Stimulated activated CD8-positive, alpha-beta memory T cell treated with anti-CD3 and anti-CD28 coated beads, Interleukin-12 subunit alpha, Interleukin-12 subunit beta, amount 100 ng/mL, for 1 hour (primary cell): ENCODE results near the gene SDHA.

Experiments
- DNase-seq: peaks from one replicate; pipeline ENCODE4 v3.0.0-alpha.2; 2020; ENCODE audit warnings: low read depth

Gene SDHA

DNA sequence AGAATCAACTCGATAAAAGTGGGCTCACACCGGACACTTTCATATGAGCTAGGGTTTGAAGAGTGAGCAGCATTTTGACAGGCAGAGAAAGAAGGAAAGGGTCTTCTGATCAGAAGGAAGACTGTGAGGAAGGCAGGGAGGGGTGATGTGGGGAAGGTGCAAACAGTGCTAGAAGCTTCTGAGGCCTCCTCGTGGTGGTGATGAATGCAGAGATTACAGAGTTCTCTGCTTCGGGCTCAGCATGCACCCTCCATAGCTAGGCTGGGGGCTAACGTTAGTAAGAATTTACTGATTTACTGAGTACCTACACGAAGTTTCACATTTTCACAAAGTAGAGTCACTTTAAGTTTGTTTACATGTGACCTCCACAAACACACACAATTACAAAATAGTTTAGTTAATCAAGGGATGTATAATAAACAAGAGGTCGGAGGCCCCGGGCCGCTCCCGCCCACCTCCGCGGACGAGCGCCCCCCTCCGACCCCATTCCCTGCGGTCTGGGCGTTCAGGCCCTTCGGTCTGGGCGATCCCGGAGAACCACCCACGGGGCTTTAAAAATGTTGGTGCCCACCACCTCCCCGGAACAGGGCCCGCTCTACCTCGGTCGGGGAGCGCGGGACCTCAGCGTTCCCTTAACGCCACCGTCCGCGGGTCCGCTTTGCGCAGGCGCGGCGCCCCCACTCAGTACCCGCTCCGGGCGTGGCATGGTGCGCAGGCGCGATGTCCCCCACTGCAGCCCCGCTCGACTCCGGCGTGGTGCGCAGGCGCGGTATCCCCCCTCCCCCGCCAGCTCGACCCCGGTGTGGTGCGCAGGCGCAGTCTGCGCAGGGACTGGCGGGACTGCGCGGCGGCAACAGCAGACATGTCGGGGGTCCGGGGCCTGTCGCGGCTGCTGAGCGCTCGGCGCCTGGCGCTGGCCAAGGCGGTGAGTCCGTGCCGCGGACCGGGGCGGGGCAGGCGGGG lies at the start of gene SDHA, which contains the start of gene CCDC127:
Gene SDHA, plus strand, starts transcription at position 827 of the 963 bp plus-strand sequence. Its CDS starts 36 bp downstream, at position 863.
Gene CCDC127, minus strand, starts transcription at position 660 of the 963 bp plus-strand sequence. CDS start 1,304 bp downstream, outside the sequence.
- DNase-seq = peak; percentile 98

DNA sequence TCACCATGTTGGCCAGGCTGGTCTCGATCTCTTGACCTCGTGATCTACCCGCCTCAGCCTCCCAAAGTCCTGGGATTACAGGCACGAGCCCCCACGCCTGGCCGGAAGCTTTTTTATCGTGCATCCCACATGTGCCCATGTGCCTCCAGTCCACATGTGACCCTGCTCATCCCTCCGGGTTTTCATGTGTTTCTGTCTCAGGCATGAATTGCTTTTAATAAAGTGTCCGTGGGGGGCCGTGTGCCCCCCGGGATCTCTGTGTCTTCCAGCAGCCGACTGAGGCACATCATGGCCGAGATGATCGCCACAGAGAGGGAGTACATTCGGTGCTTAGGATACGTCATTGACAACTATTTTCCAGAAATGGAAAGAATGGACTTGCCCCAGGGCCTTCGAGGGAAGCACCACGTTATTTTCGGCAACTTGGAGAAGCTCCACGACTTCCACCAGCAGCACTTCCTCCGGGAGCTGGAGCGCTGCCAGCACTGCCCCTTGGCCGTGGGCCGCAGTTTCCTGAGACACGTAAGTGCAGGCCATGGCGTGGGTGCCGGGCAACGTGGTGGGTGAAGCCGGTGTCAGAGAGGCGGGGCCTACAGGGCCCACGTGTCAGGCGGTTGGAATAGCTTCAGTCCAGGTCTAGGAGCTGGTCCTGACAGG lies 48.9 kb upstream of the SDHA start:
- no peak for DNase-seq

DNA sequence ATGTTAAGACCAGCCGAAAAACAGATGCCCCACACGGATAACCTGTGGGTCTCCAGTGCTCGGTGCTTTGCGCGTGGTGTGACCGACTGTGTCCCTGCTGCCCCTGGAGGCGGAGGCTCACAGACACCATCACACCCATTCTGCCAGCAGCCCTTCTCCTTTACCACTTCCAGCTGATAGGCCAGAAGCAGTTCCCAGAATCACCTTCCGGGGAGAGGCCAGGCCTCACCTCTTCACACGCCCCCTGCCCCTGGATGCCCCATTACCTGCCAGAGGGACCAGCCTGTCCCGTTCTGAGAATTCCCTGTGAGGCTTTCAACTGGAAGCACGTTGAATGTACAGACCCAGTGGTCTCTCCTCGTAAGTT lies 48.4 kb upstream of the SDHA start:
- no peak for DNase-seq

DNA sequence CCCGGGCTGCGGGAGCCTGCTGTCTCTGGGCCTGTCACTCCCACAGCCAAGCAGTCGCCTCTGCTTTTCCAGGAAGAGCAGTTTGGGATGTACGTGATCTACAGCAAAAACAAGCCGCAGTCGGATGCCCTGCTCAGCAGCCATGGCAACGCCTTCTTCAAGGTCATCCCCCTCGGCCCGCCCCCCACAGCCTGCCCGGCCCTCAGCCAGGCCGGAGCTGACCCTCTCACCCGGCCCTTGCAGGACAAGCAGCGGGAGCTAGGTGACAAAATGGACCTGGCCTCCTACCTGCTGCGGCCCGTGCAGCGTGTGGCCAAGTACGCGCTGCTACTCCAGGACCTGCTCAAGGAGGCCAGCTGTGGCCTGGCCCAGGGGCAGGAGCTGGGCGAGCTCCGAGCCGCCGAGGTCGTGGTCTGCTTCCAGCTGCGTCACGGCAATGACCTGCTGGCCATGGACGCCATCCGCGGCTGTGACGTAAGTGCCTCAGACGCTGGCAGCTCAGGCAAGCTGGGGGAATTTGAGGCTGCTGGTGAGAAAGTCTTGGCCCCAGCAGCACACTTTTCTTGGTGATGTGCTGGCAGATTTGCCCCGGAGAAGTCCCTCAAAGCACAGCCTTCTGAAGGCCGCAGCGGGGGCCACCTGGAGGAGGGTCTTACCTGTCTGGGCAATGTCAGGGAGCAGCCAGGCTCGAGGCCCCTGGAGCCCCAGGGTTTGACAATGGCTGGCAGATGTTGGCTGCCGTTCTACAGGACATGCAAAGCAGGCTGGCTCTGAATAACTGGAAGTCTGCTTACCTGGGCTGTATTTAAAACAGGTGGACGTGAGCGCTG lies 46.9 kb upstream of the SDHA start:
- no peak for DNase-seq

DNA sequence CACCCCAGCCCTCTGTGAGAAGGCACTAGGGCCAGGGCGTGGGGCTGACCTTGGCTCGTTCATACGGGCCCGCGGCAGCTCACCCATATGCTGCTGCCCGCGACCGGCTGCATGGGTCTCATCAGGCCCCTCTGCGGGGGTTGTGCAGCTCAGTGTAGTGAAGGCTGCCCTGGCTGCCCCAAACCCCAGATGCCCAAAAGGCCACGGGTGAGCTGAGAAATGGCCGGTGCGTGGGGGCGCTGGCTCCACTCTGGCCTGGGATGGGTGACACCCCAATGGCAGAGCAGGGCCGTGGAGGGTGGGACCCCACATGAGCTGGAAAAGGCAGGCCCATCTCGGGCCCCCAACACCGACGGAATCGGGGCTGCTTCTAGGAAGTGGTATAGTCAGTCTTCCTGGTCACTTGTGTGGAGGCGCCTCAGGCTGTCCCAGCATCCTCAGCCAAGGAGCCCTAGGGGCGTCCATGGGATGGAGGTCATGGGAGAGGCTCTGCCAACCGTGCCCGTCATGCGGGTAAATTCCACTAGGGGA lies 46.3 kb upstream of the SDHA start:
- no peak for DNase-seq

DNA sequence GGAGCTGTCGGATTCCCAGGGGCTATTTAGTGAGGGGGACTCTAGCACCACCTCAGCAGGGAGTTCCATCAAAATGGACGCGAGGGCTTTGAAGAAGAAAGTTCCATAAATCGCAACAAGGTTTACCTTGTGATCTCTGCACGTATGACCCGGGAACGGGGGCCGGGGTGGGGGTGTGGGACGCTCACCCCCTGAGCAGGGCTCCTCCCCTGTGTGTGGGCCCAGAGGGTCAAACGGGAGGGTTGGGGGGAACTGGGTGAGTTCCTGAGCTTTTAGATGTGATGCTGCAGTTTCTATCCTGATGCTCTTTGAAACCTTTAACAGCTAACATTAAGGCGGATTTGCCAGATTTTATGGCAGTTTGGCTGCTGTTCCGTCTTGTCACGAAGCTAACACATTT lies 45.7 kb upstream of the SDHA start:
- no peak for DNase-seq

DNA sequence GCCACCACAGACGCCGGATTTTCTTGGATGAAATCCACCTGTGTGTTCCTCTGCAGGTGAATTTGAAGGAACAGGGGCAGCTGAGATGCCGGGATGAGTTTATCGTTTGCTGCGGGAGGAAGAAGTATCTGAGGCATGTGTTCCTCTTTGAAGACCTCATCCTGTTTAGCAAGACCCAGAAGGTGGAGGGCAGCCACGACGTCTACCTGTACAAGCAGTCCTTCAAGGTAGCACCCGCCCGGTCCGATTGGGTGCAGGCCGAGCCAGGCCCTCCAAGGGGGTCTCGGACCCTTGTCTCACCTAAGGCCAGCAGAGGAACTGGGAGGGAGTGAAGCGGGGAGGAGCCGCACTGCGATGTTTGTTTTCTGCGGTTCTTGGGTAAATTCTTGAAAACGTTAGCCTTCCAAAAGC lies 45.3 kb upstream of the SDHA start:
- DNase-seq = no peak

DNA sequence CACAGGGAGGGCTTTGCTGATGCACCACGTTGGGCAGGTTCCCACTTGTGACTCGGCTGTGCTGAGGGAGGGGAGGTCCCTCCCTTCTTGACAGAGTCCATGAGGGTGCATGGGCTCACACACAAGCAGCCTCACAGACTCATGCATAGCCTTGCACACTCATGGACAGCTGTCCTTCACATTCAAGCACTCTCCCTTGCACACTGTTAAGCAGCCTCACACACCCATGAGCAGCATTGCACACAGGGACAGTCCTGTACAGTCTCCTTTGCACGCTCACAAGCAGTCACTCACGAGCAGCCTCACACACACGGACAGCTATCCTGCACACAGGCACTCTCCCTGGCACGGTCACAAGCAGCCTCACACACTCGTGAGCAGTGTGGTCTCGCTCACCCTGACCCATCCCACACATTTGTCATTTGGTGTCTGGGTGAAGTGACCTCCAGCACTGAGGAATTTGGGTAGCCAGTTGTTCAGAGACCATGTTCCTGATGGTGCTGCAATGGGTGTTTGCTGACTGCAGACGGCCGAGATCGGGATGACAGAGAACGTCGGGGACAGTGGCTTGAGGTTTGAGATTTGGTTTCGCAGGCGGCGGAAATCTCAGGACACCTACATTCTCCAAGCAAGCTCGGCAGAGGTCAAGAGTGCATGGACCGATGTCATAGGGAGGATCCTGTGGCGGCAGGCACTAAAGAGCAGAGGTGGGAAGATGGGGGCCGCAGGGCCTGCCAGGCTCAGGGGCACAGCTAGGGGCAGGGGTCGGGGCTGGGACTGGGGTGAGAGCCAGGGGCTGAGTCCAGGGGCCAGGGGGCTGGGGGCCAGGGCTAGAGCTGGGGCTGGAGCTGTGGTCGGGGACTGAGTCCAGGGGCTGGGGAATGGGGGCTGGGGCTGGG lies 44.5 kb upstream of the SDHA start:
- DNase-seq = no peak

DNA sequence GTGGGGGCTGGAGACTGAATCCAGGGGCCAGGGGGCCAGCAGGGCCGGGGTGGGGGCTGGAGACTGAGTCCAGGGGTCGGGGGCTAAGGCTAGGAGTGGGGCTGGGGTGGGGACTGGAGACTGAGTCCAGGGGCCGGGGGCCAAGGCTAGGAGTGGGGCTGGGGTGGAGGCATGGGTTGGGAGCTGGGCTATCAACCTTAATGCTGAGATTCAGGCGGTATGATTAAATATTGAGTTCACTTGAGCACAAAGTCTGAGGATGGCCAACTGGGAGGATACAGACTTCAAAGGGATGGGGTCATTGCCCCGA lies 43.9 kb upstream of the SDHA start:
- no peak for DNase-seq

DNA sequence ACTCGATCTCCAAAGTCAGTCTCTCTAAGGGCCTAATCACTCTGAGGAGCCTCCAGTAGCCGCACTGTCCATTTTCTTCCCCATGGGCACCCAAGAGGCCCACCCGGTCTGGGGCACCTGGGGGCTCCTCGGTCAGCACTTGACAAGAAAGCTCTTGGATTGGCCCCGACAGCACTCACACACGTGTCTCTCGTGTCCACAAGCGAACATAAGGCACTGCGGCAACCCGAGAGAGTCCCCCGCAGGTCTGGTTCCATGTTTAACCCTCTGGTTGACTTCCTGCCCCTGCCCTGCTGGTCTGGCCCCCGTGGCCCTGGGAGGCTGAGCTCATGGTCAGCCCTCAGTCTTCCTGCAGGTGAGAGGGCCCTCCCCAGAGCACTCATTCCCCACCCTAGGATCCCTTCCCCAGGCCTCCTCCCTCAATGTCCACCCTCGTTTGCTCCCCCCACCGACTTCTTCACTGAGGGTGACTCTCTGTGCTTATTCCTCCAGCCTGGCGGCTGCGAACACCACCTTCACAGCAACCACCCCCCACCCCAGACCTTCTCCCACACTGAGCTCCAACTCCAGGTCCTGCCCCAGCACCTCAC lies 43.1 kb upstream of the SDHA start:
- DNase-seq = no peak

DNA sequence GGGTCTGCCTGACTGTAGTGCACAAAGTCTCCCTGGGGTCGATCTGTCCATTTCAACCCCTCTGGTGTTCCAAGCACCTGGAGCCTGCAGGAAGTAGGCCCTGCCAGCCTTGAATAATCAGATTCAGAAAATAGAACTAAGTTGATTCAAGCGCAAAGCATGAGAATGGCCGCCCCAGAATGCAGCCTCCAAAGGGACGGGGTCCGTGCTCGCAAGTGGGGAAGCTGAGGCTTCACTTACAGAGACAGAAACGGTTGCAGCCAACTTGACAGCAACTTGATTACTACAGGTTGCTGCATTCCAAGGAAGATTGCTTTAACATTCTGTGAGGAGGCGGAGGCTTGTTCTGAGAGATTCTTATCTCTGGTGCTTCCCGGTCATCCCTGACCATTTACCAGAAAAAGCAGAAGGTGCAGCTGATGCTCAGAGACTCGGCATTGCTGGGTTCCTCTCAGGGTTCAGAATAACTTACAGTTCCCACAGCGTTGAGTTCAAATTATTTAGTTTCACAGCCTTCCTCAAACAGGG lies 41.8 kb upstream of the SDHA start:
- DNase-seq = no peak

DNA sequence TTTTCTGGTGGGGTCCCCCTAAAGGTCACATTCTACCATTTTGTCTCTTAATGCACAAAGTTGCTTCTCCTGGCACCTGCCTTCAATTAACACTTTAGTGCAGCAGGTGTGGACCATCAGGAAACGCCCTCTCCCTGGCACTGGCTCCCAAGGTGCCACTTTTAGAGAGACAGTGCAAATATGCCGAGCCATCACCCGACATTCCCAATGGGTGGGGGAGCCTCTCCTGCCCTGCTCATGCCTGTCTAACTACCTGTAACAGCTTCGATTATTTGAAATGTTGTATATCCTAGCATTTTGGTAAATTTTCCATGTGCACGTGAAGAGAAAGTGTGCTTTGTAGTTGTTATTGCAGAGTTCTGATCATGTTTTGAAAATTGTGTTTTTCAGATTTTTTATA lies 40.0 kb upstream of the SDHA start:
- no peak for DNase-seq

DNA sequence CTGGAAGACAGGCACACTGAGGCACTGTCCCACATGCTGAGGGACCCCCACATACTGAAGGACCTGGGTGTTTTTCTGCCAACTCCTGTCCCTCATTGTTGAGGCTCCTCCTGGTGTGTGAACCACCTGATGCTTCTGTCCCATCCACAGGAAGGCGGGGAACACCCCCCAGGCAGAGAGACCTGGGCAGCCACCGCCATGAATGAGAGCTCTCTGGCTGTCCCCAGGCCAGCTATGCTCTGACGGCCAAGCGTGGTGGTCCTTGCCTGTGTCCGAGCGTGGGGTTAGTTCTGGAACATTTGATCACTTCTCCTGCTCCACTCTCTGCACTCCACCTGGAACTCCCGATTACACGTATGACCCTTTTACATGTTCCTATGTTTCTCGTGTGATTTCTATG lies 38.7 kb upstream of the SDHA start:
- DNase-seq = no peak

DNA sequence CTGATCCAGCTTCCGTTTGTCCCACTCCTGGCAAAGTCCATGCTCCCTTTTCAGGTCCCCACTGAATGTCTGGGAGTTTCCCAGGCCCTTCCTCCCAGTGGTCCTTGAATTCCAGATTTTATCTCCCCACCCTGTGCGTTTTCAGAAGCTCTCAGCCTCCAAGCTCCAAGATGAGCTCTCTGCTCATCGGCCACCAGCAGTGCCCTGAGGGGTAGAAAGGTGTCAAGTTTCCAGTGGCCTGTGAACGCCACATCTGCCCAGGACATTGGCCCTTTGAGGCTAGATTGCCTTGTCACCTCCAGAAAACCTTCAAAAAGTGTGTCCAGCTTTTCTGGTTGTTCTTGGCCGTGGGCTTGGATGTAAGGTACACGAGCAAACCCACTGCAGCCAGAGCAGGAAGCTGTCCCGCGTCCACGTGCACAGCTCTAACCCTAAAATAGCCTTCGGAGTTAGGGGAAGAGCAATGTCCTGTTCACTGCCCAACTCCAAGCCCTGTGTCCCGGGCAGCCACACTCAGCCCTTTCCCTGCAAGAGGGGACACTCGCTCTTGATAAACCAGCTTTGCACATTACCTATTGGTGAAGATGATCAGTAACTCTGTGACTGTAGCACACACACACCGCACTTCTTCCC lies 37.7 kb upstream of the SDHA start:
- no peak for DNase-seq

DNA sequence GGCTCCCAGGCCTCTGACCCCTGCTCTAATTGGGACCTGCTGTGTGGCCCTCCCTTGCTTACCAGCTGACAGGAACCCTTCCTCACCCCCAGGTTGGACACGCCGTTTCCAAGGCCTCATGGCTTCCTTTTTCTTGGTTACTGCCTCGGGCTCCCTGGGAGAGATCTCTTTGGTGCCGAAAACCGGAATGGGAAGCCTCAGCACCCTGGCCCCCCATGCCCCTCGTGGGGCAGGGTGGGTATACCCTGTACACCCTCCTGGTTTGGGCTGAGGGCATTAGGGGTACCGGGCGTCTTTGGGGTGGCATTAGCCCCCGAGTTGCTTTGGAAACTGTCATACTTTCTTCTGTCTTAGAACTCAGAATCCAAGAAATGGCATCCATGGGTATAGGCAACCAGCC lies 37.0 kb upstream of the SDHA start:
- DNase-seq = no peak

DNA sequence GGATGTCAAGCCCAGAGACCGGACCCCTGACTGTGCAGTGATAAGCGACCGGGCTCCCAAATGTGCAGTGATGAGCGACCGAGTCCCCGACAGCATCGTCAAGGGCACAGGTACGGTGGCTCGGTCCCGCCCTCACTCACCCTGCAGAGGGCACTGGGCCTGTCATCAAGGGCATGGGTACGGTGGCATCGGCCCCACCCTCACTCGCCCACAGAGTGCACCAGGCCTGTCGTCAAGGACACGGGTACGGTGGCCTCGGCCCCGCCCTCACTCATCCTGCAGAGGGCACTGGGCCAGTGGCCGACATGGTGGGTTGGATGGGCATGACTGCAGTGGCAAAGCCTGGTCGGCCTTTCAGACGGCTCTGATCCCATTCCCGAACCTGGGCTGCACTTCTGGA lies 36.6 kb upstream of the SDHA start:
- DNase-seq = no peak

DNA sequence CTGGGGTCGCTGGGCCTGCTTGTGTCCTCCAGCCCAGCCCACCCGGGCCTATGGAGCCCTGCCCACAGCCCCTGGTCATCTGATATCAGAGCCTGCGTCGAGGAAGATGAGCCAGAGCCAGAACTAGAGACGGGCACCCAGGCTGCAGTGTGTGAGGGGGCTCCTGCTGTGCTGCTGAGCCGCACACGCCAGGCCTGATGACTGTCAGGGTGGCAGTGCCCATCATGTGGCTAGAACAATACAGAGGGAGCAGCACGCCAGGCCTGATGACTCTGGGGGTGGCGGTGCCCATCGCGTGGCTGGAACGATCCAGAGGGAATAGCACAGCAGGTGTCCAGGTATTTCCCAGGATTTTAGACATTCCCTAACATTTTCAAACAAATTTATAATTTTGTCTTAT lies 36.0 kb upstream of the SDHA start:
- DNase-seq = no peak

DNA sequence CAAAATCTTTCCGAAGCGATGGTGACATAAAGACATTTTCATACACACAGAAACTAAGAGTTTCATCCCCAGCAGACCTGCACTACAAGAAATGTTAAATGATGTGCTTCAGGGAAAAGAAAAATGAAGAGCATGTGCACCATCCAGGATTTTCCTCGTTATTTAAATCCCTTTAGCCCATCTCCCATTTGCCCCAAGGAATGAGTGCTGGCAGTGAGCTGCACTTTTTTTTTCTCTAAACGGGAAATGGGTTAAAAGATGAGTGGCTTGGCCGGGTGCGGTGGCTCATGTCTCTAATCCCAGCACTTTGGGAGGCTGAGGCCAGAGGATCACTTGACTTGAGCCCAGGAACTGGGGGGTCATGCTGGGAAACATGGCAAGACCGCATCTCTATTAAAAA lies 33.6 kb upstream of the SDHA start:
- DNase-seq = no peak

DNA sequence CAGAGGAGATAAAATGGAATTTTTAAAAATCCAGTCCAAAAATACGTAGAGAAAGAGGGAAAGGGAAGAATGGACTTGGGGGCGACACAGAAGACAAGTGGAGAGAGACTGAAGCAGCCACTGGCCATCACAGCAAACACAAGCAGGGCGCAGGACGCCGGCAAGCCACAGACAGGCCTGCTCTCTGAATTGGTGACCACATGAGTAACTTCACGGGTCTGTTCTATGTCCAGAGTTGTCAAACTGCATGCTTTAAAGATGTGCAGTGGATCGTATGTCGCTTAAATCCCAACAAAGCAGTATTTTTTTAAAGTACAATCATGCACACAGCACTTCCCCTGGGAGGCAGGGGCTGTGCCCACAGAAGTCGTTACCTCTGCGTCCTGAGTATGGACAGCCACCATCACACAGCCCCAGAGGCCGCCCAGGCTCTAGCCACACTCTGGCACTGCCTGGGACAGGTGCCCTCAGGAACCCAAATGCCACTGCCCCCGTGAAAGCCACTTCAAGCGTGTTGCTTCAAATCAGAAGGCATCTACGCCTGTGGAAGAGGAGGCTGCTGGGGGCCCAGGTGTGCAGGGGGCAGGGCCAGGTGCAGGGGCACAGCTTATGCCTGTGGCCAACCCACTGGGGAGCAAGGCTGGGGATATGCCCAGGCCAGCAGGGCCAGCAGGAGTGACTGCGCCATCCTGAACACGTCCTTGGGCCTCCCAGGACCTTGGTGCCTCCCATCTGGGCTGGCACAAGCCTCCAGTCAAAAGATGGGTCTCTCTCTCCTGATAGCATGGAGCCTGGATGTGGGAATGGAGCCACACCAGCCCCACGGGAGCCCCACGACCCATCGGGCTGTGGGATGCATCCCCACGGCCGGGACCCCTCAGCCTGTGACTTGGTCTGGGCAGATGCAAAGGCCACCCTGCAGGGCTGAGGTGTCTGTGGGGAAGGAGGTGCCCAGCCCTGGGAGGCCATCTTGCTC lies 32.7 kb upstream of the SDHA start:
- no peak for DNase-seq
